ENCODE measurements around the gene GBA3. TPM values are rescaled to one million over a fixed set of nuclear protein-coding genes. Genes with fewer than 3 reads are reported as not detected.

The GBA3 gene
- total and polyA plus RNA-seq, 2 donors (not counting 3 experiments of a cell fraction or from before 2014, with no cell fraction given) = not detected

DNA sequence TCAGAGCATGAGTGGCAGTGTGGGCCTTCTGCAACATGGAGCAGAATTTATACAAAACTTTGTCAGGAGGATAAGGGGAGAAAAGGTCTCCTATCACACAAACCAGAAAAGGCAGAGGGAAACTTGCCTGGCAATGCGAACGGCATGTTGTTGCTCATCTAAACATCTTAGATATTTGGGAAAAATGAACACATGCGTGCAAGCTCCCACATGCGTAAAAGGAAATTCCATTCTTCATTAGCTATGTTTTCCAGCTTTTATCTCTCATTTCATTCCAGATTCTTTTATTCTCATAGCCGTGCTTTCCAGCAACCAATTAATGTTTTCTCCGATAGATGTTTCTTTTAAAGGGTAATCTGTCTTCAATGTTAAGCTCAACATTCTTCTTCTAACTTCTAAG is 31.3 kb upstream of the GBA3 start:
- dilution Hi-C loops (cut with MboI; ENCODE audit: extremely low pct_ligation_motif_present, low sequenced_read_pairs) (no loop called here), intact Hi-C loops (cut with micrococcal nuclease) (no loop called here)
- Histone ChIP-seq H3K9ac (replicated peaks; ENCODE audit: extremely low read depth, insufficient read depth, low read length) (no peak overlapping the region), H3K79me2 (ENCODE audit: control insufficient read depth, insufficient read depth, low read length) (no peaks in the 10 kb centered on the region), H3K36me3 (ENCODE audit: control insufficient read depth in 2 of 2, extremely low read depth in 1 of 2, insufficient read depth in 2 of 2, low read length in 2 of 2) (no peaks in the 10 kb centered on the region), H3K27me3 (ENCODE audit: control insufficient read depth in 2 of 2, insufficient read depth in 2 of 2, low read length in 2 of 2) (no peaks in the 10 kb centered on the region), H3K9me3 (replicated peaks; ENCODE audit: control insufficient read depth, insufficient read depth, low read length) (no peaks in the 10 kb centered on the region), H3K4me1 (ENCODE audit: control insufficient read depth, extremely low read depth, insufficient read depth, low read length) (no peaks in the 10 kb centered on the region), H3K4me2 (ENCODE audit: insufficient read depth, low read length) (no peak overlapping the region), H3K4me3 (replicated peaks in 1 of 3; ENCODE audit: insufficient read depth in 1 of 3, low read depth in 1 of 3, low read length in 3 of 3) (no peak overlapping the region), H3K27ac (ENCODE audit: insufficient read depth, low read depth, low read length) (no peak overlapping the region), H4K20me1 (replicated peaks; ENCODE audit: control insufficient read depth, extremely low read depth, insufficient read depth, low read length) (no peaks in the 10 kb centered on the region), H2AFZ (ENCODE audit: low read depth, low read length) (no peak overlapping the region), H3K9me1 (replicated peaks; ENCODE audit: control insufficient read depth, extremely low read depth, insufficient read depth, low read length) (no peaks in the 10 kb centered on the region)
- FAIRE-seq (no peak), DNase-seq (ENCODE audit: low read depth, low spot score) (no peak)
- no peak for TF ChIP-seq MYC (IDR thresholded peaks at IDR 0.05; ENCODE audit: low read depth, low read length)
- no peak for TF ChIP-seq POLR2A (IDR thresholded peaks at IDR 0.05; ENCODE audit: low read depth, low read length)
- TF ChIP-seq GATA2 (IDR thresholded peaks at IDR 0.05; ENCODE audit: insufficient read depth, insufficient read length, low read depth, low read length) = no peak
- no peak for TF ChIP-seq JUN (IDR thresholded peaks at IDR 0.05; ENCODE audit: borderline replicate concordance, insufficient read depth, insufficient read length, low read depth)
- no peak for TF ChIP-seq EZH2 (IDR thresholded peaks at IDR 0.05; ENCODE audit: borderline replicate concordance, low read depth, low read length, severe bottlenecking)
- TF ChIP-seq FOS (IDR thresholded peaks at IDR 0.05; ENCODE audit: borderline replicate concordance, insufficient read depth, low read length) = no peak
- no peak for TF ChIP-seq POLR2AphosphoS5 (IDR thresholded peaks at IDR 0.05; ENCODE audit: insufficient read depth, low read depth, low read length)
- TF ChIP-seq, protein P1, sequence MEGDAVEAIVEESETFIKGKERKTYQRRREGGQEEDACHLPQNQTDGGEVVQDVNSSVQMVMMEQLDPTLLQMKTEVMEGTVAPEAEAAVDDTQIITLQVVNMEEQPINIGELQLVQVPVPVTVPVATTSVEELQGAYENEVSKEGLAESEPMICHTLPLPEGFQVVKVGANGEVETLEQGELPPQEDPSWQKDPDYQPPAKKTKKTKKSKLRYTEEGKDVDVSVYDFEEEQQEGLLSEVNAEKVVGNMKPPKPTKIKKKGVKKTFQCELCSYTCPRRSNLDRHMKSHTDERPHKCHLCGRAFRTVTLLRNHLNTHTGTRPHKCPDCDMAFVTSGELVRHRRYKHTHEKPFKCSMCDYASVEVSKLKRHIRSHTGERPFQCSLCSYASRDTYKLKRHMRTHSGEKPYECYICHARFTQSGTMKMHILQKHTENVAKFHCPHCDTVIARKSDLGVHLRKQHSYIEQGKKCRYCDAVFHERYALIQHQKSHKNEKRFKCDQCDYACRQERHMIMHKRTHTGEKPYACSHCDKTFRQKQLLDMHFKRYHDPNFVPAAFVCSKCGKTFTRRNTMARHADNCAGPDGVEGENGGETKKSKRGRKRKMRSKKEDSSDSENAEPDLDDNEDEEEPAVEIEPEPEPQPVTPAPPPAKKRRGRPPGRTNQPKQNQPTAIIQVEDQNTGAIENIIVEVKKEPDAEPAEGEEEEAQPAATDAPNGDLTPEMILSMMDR (IDR thresholded peaks at IDR 0.05; ENCODE audit: extremely low read depth in 1 of 2, insufficient read depth in 1 of 2, low read depth in 1 of 2, low read length in 2 of 2) = no peak
- ChIA-PET POLR2A (no interaction called here), CTCF (interaction anchor here (1.6 kb wide), 1 partner anchor 872 kb away, joined by 6 read pairs; no protein-coding TSS in a partner anchor)
- no TSS peak for BruUV-seq (replicated peaks)

All from endothelial cell of umbilical vein (primary cell).